PFSK-1 (cell line): ENCODE results near the gene ADAMTS7.

Source experiments
- POLR2AphosphoS5 ChIP-seq: IDR thresholded peaks from 2 replicates; pipeline ENCODE4 v1.6.1; 2012; ENCODE audit warnings: low read depth, mild to moderate bottlenecking, control low read depth, low read length, moderate library complexity
- TAF1 ChIP-seq: IDR thresholded peaks from 2 replicates; pipeline ENCODE4 v1.6.1; 2012; ENCODE audit warnings: low read length, control low read depth, borderline replicate concordance; ENCODE audit not compliant: insufficient read depth
- TF ChIP-seq, protein P1 (sequence below), 2 experiments: IDR thresholded peaks; 2 replicates each; pipeline versions ENCODE4 v1.6.1 to v1.8.0; 2011 to 2012; ENCODE audit warnings: low read depth in 2 of 2, low read length in 2 of 2, control low read depth in 1 of 2, inconsistent platforms in 1 of 2, mild to moderate bottlenecking in 1 of 2, moderate library complexity in 1 of 2; ENCODE audit not compliant: insufficient read depth in 1 of 2

DNA sequence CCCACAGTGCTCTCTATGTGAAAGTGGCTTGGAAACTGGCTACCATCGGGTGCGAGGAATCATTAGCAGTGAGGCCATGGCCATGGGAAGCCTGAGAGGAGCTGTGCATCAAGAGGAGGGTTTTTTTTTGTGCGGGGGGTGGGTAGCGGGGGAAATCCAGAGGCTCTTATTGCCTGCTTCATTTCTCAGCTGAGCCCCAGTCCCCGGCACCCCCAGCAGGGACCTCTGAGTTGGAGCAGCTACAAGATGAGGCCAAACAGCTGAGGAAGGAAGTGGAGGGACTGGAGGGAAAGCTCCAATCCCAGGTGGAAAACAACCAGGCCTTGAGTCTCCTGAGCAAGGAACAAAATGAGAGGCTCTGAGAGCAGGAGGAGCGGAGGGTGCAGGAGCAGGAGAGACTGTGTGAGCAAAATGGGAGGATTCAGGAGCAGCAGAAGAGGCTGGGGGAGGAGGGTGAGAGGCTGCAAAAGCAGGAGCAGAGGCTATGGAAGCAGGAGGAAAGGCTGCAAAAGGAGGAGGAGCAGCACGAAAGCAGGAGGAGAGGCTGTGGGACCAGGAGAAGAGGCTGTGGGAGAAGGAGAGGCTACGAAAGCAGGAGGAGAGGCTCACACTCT is 76.7 kb downstream of the ADAMTS7 start:
- no peak for TF ChIP-seq TAF1
- no peak for TF ChIP-seq POLR2AphosphoS5
- TF ChIP-seq, protein P1, sequence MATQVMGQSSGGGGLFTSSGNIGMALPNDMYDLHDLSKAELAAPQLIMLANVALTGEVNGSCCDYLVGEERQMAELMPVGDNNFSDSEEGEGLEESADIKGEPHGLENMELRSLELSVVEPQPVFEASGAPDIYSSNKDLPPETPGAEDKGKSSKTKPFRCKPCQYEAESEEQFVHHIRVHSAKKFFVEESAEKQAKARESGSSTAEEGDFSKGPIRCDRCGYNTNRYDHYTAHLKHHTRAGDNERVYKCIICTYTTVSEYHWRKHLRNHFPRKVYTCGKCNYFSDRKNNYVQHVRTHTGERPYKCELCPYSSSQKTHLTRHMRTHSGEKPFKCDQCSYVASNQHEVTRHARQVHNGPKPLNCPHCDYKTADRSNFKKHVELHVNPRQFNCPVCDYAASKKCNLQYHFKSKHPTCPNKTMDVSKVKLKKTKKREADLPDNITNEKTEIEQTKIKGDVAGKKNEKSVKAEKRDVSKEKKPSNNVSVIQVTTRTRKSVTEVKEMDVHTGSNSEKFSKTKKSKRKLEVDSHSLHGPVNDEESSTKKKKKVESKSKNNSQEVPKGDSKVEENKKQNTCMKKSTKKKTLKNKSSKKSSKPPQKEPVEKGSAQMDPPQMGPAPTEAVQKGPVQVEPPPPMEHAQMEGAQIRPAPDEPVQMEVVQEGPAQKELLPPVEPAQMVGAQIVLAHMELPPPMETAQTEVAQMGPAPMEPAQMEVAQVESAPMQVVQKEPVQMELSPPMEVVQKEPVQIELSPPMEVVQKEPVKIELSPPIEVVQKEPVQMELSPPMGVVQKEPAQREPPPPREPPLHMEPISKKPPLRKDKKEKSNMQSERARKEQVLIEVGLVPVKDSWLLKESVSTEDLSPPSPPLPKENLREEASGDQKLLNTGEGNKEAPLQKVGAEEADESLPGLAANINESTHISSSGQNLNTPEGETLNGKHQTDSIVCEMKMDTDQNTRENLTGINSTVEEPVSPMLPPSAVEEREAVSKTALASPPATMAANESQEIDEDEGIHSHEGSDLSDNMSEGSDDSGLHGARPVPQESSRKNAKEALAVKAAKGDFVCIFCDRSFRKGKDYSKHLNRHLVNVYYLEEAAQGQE (IDR thresholded peaks at IDR 0.05; ENCODE audit: insufficient read depth in 1 of 2, low read depth in 2 of 2, low read length in 2 of 2): no peak
